IPS DF 4.7 (cell line): ENCODE results near the gene OCA2.

Source experiments
- DNase-seq: peaks from one replicate; pipeline ENCODE4 v3.0.0-alpha.2; 2013; ENCODE audit warnings: low spot score; ENCODE audit errors: extremely low read depth

The OCA2 gene

DNA sequence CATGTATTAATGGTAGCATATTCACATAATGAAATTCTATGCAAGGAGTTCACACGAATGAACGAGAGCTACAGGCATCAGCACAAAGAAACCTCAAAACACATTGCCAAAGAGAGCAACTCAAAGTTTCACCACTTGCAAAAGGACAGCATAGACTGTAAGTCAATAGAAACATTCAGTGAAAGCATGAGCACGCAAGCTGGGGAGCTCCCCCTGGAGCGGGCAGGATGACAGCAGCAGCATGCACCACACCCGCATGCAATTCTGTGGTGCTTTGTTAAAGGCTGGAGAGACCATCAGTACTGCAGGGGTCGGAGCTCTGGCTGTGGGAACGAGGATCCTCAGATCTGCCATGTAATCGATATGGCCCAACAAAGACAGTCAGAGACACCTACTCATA, 18.7 kb downstream of the OCA2 start:
- DNase-seq: no peak

- DNase-seq: no peak
These were observed 19.7 kb downstream of the OCA2 start for GRCh38 chr15:28079313-28079969.

DNA sequence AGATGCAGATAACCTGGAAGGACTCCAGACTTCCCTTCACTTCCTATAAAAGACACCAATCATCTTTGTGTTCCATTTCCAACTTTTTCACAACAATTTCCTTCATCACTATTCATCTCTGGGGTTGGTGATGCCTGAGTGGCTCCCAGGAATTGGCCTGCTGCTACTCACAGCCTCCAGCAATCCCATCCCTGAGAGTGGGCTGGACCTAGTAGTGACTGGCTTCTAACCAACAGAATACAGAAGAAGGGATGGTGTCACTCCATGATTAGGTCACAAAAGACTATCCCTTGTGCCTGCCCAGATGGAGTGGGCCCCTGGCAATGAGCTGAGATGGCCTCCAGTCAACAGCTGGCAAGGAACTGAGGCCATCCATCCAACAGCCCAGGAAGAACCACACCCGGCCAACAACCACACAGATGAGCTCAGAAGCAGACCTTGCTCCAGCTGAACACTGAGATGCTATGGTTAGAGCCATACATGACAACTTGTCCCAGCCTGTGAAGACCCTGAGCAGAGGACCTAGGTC, 20.9 kb downstream of the OCA2 start:
- no peak for DNase-seq

DNA sequence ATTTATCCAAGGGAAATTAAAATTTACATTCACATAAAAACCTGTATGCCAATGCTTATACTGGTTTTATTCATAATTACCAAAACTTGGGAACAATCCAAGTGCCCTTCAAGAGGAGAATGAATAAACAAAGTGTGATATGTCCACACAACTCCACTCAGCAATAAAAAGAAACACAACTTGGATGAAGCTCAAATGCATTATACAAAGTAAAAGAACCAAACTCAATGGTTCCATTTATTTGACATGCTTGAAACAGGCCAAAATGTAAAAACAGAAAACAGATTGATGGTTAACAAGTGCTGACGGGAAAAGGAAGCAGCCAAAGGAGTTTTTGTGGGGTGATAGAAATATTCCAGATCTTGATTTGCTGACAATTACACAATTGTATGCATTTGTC, 23.5 kb downstream of the OCA2 start:
- DNase-seq: no peak

GRCh38 chr15:28068930-28069329, 30.2 kb downstream of the OCA2 start:
- no peak for DNase-seq

- DNase-seq: no peak
These were observed 32.9 kb downstream of the OCA2 start for GRCh38 chr15:28066231-28066630.

GRCh38 chr15:28060005-28060404, 39.1 kb downstream of the OCA2 start:
- no peak for DNase-seq

DNA sequence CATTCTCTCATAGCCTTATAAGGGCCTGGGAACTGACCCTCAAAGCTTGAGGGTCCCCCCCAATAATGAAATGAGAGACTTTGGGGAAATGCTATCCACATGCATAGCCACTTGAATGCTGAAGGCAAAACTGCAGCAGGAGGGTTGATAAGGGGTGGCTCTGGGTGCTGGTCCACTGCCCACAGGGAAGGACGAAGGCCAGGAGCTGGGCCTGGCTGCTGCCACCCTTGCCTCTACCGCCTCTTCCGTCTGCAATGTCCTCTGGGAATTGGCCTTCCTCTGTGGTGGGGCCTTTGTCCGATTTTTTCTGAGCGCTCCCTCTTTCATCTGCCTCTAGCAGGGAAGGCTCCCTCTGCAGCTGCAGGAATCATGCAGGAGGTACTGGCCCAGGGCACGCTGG, 41.0 kb downstream of the OCA2 start:
- no peak for DNase-seq

GRCh38 chr15:28051955-28052633, 47.0 kb downstream of the OCA2 start:
- DNase-seq: no peak

- DNase-seq: no peak
These were observed 49.5 kb downstream of the OCA2 start for GRCh38 chr15:28049581-28049980.

GRCh38 chr15:28047277-28047676, 51.8 kb downstream of the OCA2 start:
- DNase-seq: no peak

GRCh38 chr15:28044121-28044672, 54.9 kb downstream of the OCA2 start:
- DNase-seq: no peak

DNA sequence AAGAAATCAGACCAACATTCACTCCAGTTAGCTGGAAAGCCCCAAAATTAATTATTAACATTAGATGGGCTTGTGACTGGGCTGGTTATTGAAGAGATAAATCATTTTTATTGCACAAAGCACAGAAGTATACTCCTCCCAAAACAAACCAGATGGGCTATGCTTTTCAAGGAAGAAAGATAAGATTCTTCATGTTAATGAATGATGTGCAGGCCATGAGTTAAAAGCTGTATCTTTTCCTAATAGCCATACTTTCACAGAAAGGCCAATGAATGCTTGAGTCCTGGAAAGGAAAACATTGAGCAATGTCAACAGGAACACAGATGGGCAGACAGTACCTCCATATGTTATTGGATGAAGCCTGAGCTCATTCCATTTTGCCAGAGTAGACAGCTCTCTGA, 55.4 kb downstream of the OCA2 start:
- no peak for DNase-seq

- no peak for DNase-seq
These were observed 61.0 kb downstream of the OCA2 start for GRCh38 chr15:28037969-28038590.

GRCh38 chr15:28033443-28033842, 65.7 kb downstream of the OCA2 start:
- no peak for DNase-seq

- no peak for DNase-seq
These were observed 68.3 kb downstream of the OCA2 start for GRCh38 chr15:28030801-28031200.

- DNase-seq: no peak
These were observed 71.4 kb downstream of the OCA2 start for GRCh38 chr15:28027714-28028076.

GRCh38 chr15:28026764-28027713, 72.1 kb downstream of the OCA2 start:
- no peak for DNase-seq

DNA sequence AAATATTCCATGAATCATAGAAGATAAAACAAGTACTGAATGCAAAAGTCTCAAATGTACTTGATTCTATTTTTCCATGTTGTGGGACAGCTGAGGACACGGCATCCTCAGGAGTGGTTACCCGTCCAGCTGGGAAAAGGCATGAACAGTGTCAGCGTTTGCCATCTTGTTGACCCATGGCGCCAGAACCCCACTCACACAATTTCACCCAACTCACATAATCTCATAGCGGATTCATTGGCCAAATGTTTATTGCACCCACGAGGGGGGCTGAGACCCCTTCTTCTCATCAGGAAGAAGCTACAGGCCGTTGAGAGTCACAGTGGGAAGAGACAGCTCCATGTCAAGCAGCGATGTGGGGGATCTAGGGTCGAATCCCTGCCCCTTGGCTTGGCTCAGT, 72.9 kb downstream of the OCA2 start:
- no peak for DNase-seq

DNA sequence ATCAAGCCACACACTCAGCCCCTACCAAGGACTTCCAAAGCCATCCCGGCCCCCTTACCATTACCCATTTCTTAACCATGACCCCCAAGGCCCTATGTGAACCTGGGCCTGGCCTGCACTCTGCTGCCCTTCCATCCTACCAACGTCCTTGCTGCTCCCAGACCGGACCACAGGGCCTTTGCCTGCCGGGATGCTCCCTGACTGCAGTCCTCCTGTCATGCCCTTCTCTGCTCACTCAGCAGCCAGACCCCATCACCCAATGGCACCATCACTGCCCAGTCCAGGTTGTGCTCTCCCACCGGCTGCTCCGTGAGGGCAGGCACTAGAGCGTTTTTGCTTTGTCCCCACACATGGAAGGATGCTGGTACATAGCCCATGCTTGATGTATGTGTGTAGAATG, 73.7 kb downstream of the OCA2 start:
- DNase-seq: no peak

- no peak for DNase-seq
These were observed 74.2 kb downstream of the OCA2 start for GRCh38 chr15:28024889-28025250.
